PC-9 (cell line): ENCODE measurements around the gene GPR157. TPM values are rescaled to one million over a fixed set of nuclear protein-coding genes. Genes with fewer than 3 reads are reported as not detected.

Experiments used
- BruUV-seq: library from RNA; stranded (reverse); fragments of 400-500 nt; replicated peaks from 2 replicates; lab custom pipeline; 2021; lab: Mats Ljungman, UMichigan
- CTCF ChIA-PET: fragments of 300-600 bp; sonication (Branson Sonifier 250); formaldehyde crosslinking; loops from one replicate; lab custom pipeline; 2022; ENCODE audit warnings: antibody characterized with exemption; lab: Charles Lee
- POLR2A ChIA-PET: fragments of 300-600 bp; sonication (Branson Sonifier 250); formaldehyde crosslinking; loops from one replicate; lab custom pipeline; 2022; ENCODE audit warnings: antibody characterized with exemption; ENCODE audit not compliant: unreplicated experiment; lab: Charles Lee
- DNase-seq, 2 experiments: peaks; one replicate each; pipeline versions ENCODE4 v3.0.0 to v3.0.0-alpha.2; 2015 to 2022; ENCODE audit warnings: mixed read lengths in 1 of 2
- H2AFZ ChIP-seq: fragments of 200-600 bp; sonication (generic); 2 replicates; pipeline ENCODE4 v1.8.1; 2017; ENCODE audit warnings: antibody characterized with exemption
- H3F3A ChIP-seq: fragments of 200-600 bp; sonication (generic); 2 replicates; pipeline ENCODE4 v1.8.1; 2017; ENCODE audit warnings: antibody characterized with exemption, mild to moderate bottlenecking, low read depth; ENCODE audit not compliant: insufficient read depth
- H3K27ac ChIP-seq: fragments of 200-600 bp; sonication (generic); 2 replicates; pipeline ENCODE4 v1.6.1; 2016; ENCODE audit warnings: mixed run types
- H3K27me3 ChIP-seq: fragments of 200-600 bp; sonication (generic); 2 replicates; pipeline ENCODE4 v1.6.1; 2016; ENCODE audit warnings: low read depth, mixed run types; ENCODE audit not compliant: insufficient read depth
- H3K36me3 ChIP-seq: fragments of 200-600 bp; sonication (generic); 2 replicates; pipeline ENCODE4 v1.6.1; 2016; ENCODE audit warnings: low read depth, mixed run types
- H3K4me1 ChIP-seq: fragments of 200-600 bp; sonication (generic); replicated peaks from 2 replicates; pipeline ENCODE4 v1.6.1; 2016; ENCODE audit warnings: mixed run types; ENCODE audit not compliant: insufficient read depth
- H3K4me2 ChIP-seq: fragments of 200-600 bp; sonication (generic); 2 replicates; pipeline ENCODE4 v1.6.1; 2017; ENCODE audit warnings: mixed run types
- H3K4me3 ChIP-seq: fragments of 200-600 bp; sonication (generic); 2 replicates; pipeline ENCODE4 v1.6.1; 2016; ENCODE audit warnings: mixed run types
- H3K79me2 ChIP-seq: fragments of 200-600 bp; sonication (generic); 2 replicates; pipeline ENCODE4 v1.6.1; 2017; ENCODE audit warnings: low read depth, mixed run types
- H3K9me2 ChIP-seq: fragments of 200-600 bp; sonication (generic); 2 replicates; pipeline ENCODE4 v1.8.1; 2017; ENCODE audit warnings: mild to moderate bottlenecking; ENCODE audit not compliant: insufficient read depth
- H3K9me3 ChIP-seq: fragments of 200-600 bp; sonication (generic); 2 replicates; pipeline ENCODE4 v1.8.1; 2016; ENCODE audit warnings: low read depth; ENCODE audit not compliant: insufficient read depth
- H4K20me1 ChIP-seq: fragments of 200-600 bp; sonication (generic); 2 replicates; pipeline ENCODE4 v1.8.1; 2017; ENCODE audit not compliant: insufficient read depth
- CTCF ChIP-seq: fragments of 200-600 bp; sonication (generic); conservative IDR thresholded peaks from 2 replicates; pipeline ENCODE4 v1.6.1; 2017; ENCODE audit warnings: mixed run types, antibody characterized with exemption, mild to moderate bottlenecking, moderate library complexity
- EZH2 ChIP-seq: fragments of 200-600 bp; sonication (generic); IDR thresholded peaks from 2 replicates; pipeline ENCODE4 v1.8.0; 2017; ENCODE audit warnings: antibody characterized with exemption, low read depth
- intact Hi-C: fragments of 100-400 bp; cut with micrococcal nuclease; formaldehyde crosslinking; loops from one replicate; pipeline ENCODE4 v1.10.0; 2022; ENCODE audit not compliant: unreplicated experiment
- total RNA-seq: library from RNA; stranded (reverse); gene quantifications from 2 replicates; pipeline ENCODE4 v1.2.3, GENCODE V29; 2021

Gene GPR157
- total RNA-seq, 1 experiment from 2014 or later = 9.0 TPM

- Histone ChIP-seq H4K20me1 (no peaks in the 10 kb centered on the region), H3K27ac (no peak overlapping the region), H3K4me3 (no peak overlapping the region), H3K4me1 (no peaks in the 10 kb centered on the region), H3F3A (no peaks in the 10 kb centered on the region), H3K9me3 (no peaks in the 10 kb centered on the region), H3K9me2 (no peaks in the 10 kb centered on the region), H3K4me2 (no peak overlapping the region), H2AFZ (no peak overlapping the region), H3K27me3 (no peaks in the 10 kb centered on the region), H3K79me2 (no peaks in the 10 kb centered on the region), H3K36me3 (no peaks in the 10 kb centered on the region)
- CTCF ChIA-PET = no interaction called here
- TF ChIP-seq EZH2 = no peak
- TF ChIP-seq CTCF = no peak
- POLR2A ChIA-PET = no interaction called here
- no TSS peak for BruUV-seq
- intact Hi-C loops = no loop called here
- no peak for DNase-seq
These were observed 59.9 kb downstream of the GPR157 start for GRCh38 chr1:9068981-9069325.

GRCh38 chr1:9066945-9067807, 61.7 kb downstream of the GPR157 start:
- DNase-seq = peak; percentile 17 to 53
- ChIA-PET POLR2A (no interaction called here), CTCF (no interaction called here)
- no peaks in the 10 kb centered on the region for H3K79me2 ChIP-seq
- H3F3A ChIP-seq = no peaks in the 10 kb centered on the region
- BruUV-seq = no TSS peak
- intact Hi-C loops = no loop called here
- H4K20me1 ChIP-seq = no peaks in the 10 kb centered on the region
- no peak overlapping the region for H3K4me3 ChIP-seq
- H3K4me1 ChIP-seq = no peaks in the 10 kb centered on the region
- no peak for TF ChIP-seq EZH2
- no peak for TF ChIP-seq CTCF
- H3K27me3 ChIP-seq = no peaks in the 10 kb centered on the region
- H2AFZ ChIP-seq = no peak overlapping the region
- no peaks in the 10 kb centered on the region for H3K9me3 ChIP-seq
- no peak overlapping the region for H3K27ac ChIP-seq
- H3K36me3 ChIP-seq = no peaks in the 10 kb centered on the region
- no peak overlapping the region for H3K4me2 ChIP-seq
- no peaks in the 10 kb centered on the region for H3K9me2 ChIP-seq

GRCh38 chr1:9065213-9065751, 63.6 kb downstream of the GPR157 start:
- H3K4me1 ChIP-seq = no peaks in the 10 kb centered on the region
- BruUV-seq = no TSS peak
- CTCF ChIA-PET = no interaction called here
- H3K27ac ChIP-seq = no peak overlapping the region
- no peaks in the 10 kb centered on the region for H3K79me2 ChIP-seq
- H3K27me3 ChIP-seq = no peaks in the 10 kb centered on the region
- DNase-seq = no peak
- H3K4me3 ChIP-seq = no peak overlapping the region
- no peak for TF ChIP-seq EZH2
- TF ChIP-seq CTCF = no peak
- no peaks in the 10 kb centered on the region for H3K9me3 ChIP-seq
- no peaks in the 10 kb centered on the region for H3K9me2 ChIP-seq
- H4K20me1 ChIP-seq = no peaks in the 10 kb centered on the region
- H2AFZ ChIP-seq = no peak overlapping the region
- H3K4me2 ChIP-seq = no peak overlapping the region
- H3F3A ChIP-seq = no peaks in the 10 kb centered on the region
- intact Hi-C loops = no loop called here
- POLR2A ChIA-PET = no interaction called here
- no peaks in the 10 kb centered on the region for H3K36me3 ChIP-seq
